Esophagus squamous epithelium (tissue), 4 donors: ENCODE measurements around the gene PIGA.

Experiments
- CTCF ChIP-seq, 6 experiments: fragments of 450-650 bp in 4 of 6; fragments of 200-600 bp in 2 of 6; sonication (generic) in 2 of 6; IDR thresholded peaks; one replicate each; pipeline ENCODE4 v1.5.1; 2016 to 2019; ENCODE audit warnings: antibody characterized with exemption in 6 of 6, mild to moderate bottlenecking in 4 of 6, moderate library complexity in 4 of 6
- POLR2A ChIP-seq, 4 donors: fragments of 450-650 bp; IDR thresholded peaks; one replicate each; pipeline ENCODE4 v1.6.1; 2017; ENCODE audit warnings: antibody characterized with exemption in 4 of 4, mild to moderate bottlenecking in 4 of 4, moderate library complexity in 3 of 4

- TF ChIP-seq CTCF (IDR thresholded peaks at IDR 0.05) (no peak), POLR2A (IDR thresholded peaks at IDR 0.05) (peak in 3 of 4 donors; percentile 46 to 93 (median 87))
Observed at GRCh38 chrX:15335135-15336022, at the start of gene PIGA.
